SK-N-MC (cell line): ENCODE results near the gene FAT1.

Source experiments
- EZH2 ChIP-seq: fragments of 200-600 bp; sonication (generic); IDR thresholded peaks from one replicate; pipeline ENCODE4 v1.6.1; 2017; ENCODE audit warnings: antibody characterized with exemption
- POLR2AphosphoS5 ChIP-seq: IDR thresholded peaks from 2 replicates; pipeline ENCODE4 v1.6.1; 2012; ENCODE audit warnings: mild to moderate bottlenecking, low read depth, low read length, borderline replicate concordance

DNA sequence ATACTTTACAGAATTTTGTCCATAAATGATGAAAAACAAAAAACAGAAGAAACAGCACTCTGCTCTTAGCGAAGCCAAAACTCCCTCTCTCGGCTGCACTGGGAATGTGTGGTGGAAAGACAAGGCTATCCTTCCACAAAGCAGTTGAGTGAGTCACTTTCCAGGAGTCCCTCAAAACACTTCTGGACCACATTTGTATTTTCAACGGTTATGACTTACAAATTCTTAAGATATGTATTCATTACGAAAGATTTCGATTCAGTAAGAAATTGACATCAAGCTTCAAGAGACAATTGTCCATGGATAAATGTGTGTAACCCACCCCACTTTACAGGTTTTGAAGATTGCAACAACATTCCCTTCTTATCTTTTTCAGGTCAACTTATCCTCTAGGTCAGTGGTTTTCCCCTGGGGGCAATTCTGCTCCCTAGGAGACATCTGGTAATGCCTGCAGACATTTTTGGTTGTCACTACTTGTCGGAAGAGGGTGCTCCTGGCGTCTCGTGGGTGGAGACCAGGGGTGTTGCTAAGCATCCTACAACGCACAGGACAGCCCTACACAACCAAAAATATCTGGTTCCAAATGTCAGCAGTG, 101.6 kb downstream of the FAT1 start:
- TF ChIP-seq EZH2 (no peak), POLR2AphosphoS5 (no peak)
